ENCODE data around the gene CNTNAP4.

DNA sequence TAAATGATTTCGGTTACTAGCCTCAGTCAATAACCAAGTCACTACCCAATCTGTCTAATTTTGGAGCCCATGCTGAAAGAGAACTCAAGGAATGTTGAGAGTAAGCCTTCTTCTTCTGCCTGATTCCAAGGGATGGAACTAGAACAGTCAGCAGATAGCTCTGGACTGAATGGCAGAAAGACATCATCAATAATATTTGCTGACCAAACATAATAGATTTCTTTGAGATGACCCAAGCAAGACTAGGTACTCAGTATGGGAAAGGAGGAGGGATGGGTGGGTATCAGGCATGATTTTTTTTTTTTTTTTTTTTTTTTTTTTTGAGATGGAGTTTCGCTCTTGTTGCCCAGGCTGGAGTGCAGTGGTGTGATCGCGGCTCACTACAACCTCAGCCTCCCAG lies 330.1 kb downstream of the CNTNAP4 start:
- TF ChIP-seq RCOR1 (IDR thresholded peaks at IDR 0.05; ENCODE audit: insufficient replicate concordance, low read length) (no peak), NFE2L2 (IDR thresholded peaks at IDR 0.05; ENCODE audit: low read depth, low read length) (no peak), POLR2A (IDR thresholded peaks at IDR 0.05; ENCODE audit: low read depth, low read length) (no peak), SMC3 (IDR thresholded peaks at IDR 0.05; ENCODE audit: low read depth, low read length) (no peak), RFX5 (IDR thresholded peaks at IDR 0.05; ENCODE audit: low read depth, low read length) (no peak), RAD21 (IDR thresholded peaks at IDR 0.05; ENCODE audit: low read length) (no peak), CHD1 (IDR thresholded peaks at IDR 0.05; ENCODE audit: low read depth, low read length) (no peak), MAFK (IDR thresholded peaks at IDR 0.05; ENCODE audit: low read depth, low read length) (peak; percentile 60), MXI1 (IDR thresholded peaks at IDR 0.05; ENCODE audit: borderline replicate concordance, low read depth, low read length) (no peak), MAZ (IDR thresholded peaks at IDR 0.05; ENCODE audit: borderline replicate concordance, low read depth, low read length) (no peak)
- TF ChIP-seq, protein P1, sequence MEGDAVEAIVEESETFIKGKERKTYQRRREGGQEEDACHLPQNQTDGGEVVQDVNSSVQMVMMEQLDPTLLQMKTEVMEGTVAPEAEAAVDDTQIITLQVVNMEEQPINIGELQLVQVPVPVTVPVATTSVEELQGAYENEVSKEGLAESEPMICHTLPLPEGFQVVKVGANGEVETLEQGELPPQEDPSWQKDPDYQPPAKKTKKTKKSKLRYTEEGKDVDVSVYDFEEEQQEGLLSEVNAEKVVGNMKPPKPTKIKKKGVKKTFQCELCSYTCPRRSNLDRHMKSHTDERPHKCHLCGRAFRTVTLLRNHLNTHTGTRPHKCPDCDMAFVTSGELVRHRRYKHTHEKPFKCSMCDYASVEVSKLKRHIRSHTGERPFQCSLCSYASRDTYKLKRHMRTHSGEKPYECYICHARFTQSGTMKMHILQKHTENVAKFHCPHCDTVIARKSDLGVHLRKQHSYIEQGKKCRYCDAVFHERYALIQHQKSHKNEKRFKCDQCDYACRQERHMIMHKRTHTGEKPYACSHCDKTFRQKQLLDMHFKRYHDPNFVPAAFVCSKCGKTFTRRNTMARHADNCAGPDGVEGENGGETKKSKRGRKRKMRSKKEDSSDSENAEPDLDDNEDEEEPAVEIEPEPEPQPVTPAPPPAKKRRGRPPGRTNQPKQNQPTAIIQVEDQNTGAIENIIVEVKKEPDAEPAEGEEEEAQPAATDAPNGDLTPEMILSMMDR (conservative IDR thresholded peaks at IDR 0.05; ENCODE audit: low read depth, low read length): no peak
- TF ChIP-seq, protein P2, sequence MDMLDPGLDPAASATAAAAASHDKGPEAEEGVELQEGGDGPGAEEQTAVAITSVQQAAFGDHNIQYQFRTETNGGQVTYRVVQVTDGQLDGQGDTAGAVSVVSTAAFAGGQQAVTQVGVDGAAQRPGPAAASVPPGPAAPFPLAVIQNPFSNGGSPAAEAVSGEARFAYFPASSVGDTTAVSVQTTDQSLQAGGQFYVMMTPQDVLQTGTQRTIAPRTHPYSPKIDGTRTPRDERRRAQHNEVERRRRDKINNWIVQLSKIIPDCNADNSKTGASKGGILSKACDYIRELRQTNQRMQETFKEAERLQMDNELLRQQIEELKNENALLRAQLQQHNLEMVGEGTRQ (IDR thresholded peaks at IDR 0.05; ENCODE audit: low read depth, low read length): no peak
